Lung (tissue), 12 donors: ENCODE data around the gene RERE. TPM values are rescaled to one million over a fixed set of nuclear protein-coding genes. Genes with fewer than 3 reads are reported as not detected.
A peak's percentile ranks its signal among the peaks of the same experiment; 100 is the strongest.

Source experiments
- ATAC-seq: fragments of 200-7000 bp; cut with Tn5 transposase; one replicate; pipeline ENCODE4 v1.9.1; 2020; ENCODE audit warnings: moderate number of reproducible peaks; ENCODE audit not compliant: insufficient read depth, low FRiP score
- DNase-seq, 3 donors: peaks; one replicate each; pipeline ENCODE4 v3.0.0-alpha.2; 2013 to 2017
- H3K27ac ChIP-seq, 2 donors: one replicate each; pipeline ENCODE4 v1.5.1; 2013; ENCODE audit warnings: mild to moderate bottlenecking in 2 of 2, moderate library complexity in 2 of 2, control low read depth in 1 of 2, inconsistent platforms in 1 of 2, low read depth in 1 of 2, low read length in 1 of 2
- H3K27me3 ChIP-seq, 3 donors: one replicate each; pipeline ENCODE4 v1.5.1; 2013; ENCODE audit warnings: low read length in 2 of 3; ENCODE audit not compliant: control insufficient read depth in 3 of 3, insufficient read depth in 3 of 3
- H3K36me3 ChIP-seq, 4 donors: one replicate each; pipeline ENCODE4 v1.5.1; 2013; ENCODE audit warnings: low read length in 4 of 4, mild to moderate bottlenecking in 1 of 4, moderate library complexity in 1 of 4; ENCODE audit not compliant: control insufficient read depth in 4 of 4, insufficient read depth in 4 of 4
- H3K4me1 ChIP-seq, 5 donors: one replicate each; pipeline ENCODE4 v1.5.1; 2013; ENCODE audit warnings: low read length in 5 of 5, mild to moderate bottlenecking in 2 of 5, moderate library complexity in 1 of 5; ENCODE audit not compliant: control insufficient read depth in 5 of 5, insufficient read depth in 5 of 5
- H3K4me3 ChIP-seq: one replicate; pipeline ENCODE4 v1.5.1; 2013; ENCODE audit warnings: mild to moderate bottlenecking, control low read depth, moderate library complexity
- H3K9ac ChIP-seq, 2 donors: one replicate each; pipeline ENCODE4 v1.5.1; 2013; ENCODE audit warnings: low read length in 2 of 2, control low read depth in 1 of 2; ENCODE audit not compliant: insufficient read depth in 1 of 2
- H3K9me3 ChIP-seq, 4 donors: one replicate each; pipeline ENCODE4 v1.5.1; 2013; ENCODE audit warnings: low read length in 3 of 4, mild to moderate bottlenecking in 1 of 4, moderate library complexity in 1 of 4; ENCODE audit not compliant: control insufficient read depth in 4 of 4, insufficient read depth in 3 of 4
- CTCF ChIP-seq: IDR thresholded peaks from 2 replicates; pipeline ENCODE4 v1.5.1; 2012; ENCODE audit warnings: mild to moderate bottlenecking; ENCODE audit errors: control extremely low read depth, extremely low read depth
- WGBS, 2 donors: extraction: QIAGEN DNeasy Blood & Tissue Kit; methylation state at CpG; one replicate each; pipeline ENCODE4 v1.1.7; 2013; 5-methylcytosine and 5-hydroxymethylcytosine counted together
- polyA plus RNA-seq, 2 donors: library from polyadenylated mRNA; stranded (reverse); fragments of 200-250 nt; gene quantifications; one replicate each; pipeline ENCODE4 v1.2.1, GENCODE V29; 2013
- total RNA-seq, 2 donors: library from RNA; depleted of rRNA in 1 of 2; stranded (reverse); fragments of >200 nt in 1 of 2; gene quantifications; one replicate each; pipeline ENCODE4 v1.2.1, GENCODE V29; 2014 to 2021
- donor health status: control.
- donor health status: control.
- donor health status: Bipolar disorder and iron deficiency.
- donor health status: healthy.
- donor health status: DM: yes; HTN: yes; CAD: no.

Gene RERE
- total and polyA plus RNA-seq, 4 donors, result 21.7 to 207 (median 57.5) TPM

GRCh38 chr1:8578132-8578877, 239.1 kb downstream of the RERE start:
- H3K9me3 ChIP-seq, result no peaks in the 10 kb centered on the region
- ATAC-seq (no peak), DNase-seq (no peak)
- peaks cover 0 to 9% (median 3%) of the 10 kb centered on the region in 5 donors for H3K4me1 ChIP-seq
- 85 to 87% methylated on average over 2 of the region's 2 CpGs for whole genome bisulfite sequencing, 2 donors
- no peak overlapping the region for H3K9ac ChIP-seq
- no peaks in the 10 kb centered on the region for H3K36me3 ChIP-seq
- no peak overlapping the region for H3K4me3 ChIP-seq
- no peaks in the 10 kb centered on the region for H3K27me3 ChIP-seq
- H3K27ac ChIP-seq, result no peak overlapping the region
- TF ChIP-seq CTCF, result no peak

GRCh38 chr1:8574985-8575384, 242.5 kb downstream of the RERE start:
- peaks cover 2 to 35% (median 16%) of the 10 kb centered on the region in 5 donors for H3K4me1 ChIP-seq
- TF ChIP-seq CTCF, result no peak
- peak in 1 of 3 donors; percentile 68 for DNase-seq
- H3K36me3 ChIP-seq, result no peaks in the 10 kb centered on the region
- H3K27me3 ChIP-seq, result no peaks in the 10 kb centered on the region
- H3K9me3 ChIP-seq, result no peaks in the 10 kb centered on the region
- 73 to 87% methylated on average over 5 of the region's 5 CpGs for WGBS, 2 donors
- H3K27ac ChIP-seq, result no peak overlapping the region
- no peak overlapping the region for H3K9ac ChIP-seq
- no peak overlapping the region for H3K4me3 ChIP-seq
- ATAC-seq, result no peak

- peaks cover 2 to 57% (median 22%) of the 10 kb centered on the region in 5 donors for H3K4me1 ChIP-seq
- DNase-seq (peak in 2 of 3 donors; percentile 63 to 69), ATAC-seq (no peak)
- H3K36me3 ChIP-seq, result no peaks in the 10 kb centered on the region
- H3K27me3 ChIP-seq, result no peaks in the 10 kb centered on the region
- WGBS, 2 donors, result 74 to 83% methylated on average over 1 of the region's 1 CpG
- no peaks in the 10 kb centered on the region for H3K9me3 ChIP-seq
- H3K4me3 ChIP-seq, result no peak overlapping the region
- H3K9ac ChIP-seq, result peak overlapping the region in 1 of 2 donors; percentile 8
- no peak overlapping the region for H3K27ac ChIP-seq
- no peak for TF ChIP-seq CTCF
Observed at GRCh38 chr1:8572106-8572505, 245.3 kb downstream of the RERE start.
